HG02943 (cell line): ENCODE results near the gene RGS6.

Experiments
- ATAC-seq: cut with Tn5 transposase; IDR thresholded peaks from one replicate; pipeline ENCODE4 v1.9.1; 2021; ENCODE audit warnings: mild to moderate bottlenecking, low read depth, moderate library complexity; ENCODE audit not compliant: unreplicated experiment

RGS6 gene

DNA sequence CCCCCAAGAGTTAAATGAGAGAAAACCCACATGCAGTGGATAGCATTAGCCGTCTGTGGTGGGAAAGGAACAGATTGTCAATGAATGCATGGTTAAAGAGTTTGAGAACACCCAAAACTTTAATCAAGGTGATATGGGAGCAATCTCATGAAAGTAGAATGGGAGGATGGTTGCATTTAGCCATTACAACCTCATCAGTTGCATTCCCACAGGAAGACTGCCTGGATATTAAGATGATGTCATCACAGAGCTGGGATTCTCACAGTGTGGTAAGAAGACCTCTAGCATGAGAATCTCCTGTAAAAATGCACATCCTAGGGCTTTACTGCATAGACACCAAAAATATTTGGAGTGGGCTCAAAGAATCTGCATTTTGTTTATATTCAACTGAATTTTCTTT is 284.9 kb downstream of the RGS6 start:
- ATAC-seq = no peak

DNA sequence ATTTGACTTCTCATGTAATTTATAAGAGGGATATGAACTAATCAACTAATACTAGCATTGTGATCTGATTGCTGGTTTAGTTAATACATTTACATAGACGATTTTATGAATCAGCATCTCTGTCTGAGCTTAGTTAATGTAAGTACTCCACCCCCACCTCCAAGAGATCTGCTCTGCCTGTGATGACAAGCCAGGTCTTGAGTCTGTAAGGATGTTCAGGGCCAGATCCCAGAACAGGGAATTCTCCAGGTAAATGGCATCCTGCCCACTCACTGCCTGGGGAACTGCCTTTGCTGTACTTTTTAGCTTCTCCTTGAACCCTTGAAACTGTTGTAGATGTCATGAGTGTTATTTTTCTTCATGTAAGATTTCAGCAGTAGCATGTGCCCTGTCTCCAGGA is 289.8 kb downstream of the RGS6 start:
- no peak for ATAC-seq

DNA sequence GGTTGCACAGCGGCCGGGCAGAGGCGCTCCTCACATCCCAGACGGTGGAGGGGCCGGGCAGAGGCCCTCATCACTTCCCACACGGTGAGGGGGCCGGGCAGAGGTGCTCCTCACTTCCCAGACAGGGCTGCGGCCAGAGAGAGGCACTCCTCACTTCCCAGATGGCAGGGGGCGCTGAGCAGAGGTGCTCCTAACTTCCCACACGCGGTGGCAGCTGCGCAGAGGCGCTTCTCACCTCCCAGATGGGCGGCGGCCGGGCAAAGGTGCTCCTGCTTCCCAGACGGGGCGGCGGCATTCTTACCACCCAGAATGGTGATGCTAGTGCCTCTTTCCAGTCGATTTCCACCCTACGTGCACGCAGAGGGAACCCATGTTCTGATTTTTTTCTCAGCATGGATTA is 304.4 kb downstream of the RGS6 start:
- ATAC-seq = no peak

DNA sequence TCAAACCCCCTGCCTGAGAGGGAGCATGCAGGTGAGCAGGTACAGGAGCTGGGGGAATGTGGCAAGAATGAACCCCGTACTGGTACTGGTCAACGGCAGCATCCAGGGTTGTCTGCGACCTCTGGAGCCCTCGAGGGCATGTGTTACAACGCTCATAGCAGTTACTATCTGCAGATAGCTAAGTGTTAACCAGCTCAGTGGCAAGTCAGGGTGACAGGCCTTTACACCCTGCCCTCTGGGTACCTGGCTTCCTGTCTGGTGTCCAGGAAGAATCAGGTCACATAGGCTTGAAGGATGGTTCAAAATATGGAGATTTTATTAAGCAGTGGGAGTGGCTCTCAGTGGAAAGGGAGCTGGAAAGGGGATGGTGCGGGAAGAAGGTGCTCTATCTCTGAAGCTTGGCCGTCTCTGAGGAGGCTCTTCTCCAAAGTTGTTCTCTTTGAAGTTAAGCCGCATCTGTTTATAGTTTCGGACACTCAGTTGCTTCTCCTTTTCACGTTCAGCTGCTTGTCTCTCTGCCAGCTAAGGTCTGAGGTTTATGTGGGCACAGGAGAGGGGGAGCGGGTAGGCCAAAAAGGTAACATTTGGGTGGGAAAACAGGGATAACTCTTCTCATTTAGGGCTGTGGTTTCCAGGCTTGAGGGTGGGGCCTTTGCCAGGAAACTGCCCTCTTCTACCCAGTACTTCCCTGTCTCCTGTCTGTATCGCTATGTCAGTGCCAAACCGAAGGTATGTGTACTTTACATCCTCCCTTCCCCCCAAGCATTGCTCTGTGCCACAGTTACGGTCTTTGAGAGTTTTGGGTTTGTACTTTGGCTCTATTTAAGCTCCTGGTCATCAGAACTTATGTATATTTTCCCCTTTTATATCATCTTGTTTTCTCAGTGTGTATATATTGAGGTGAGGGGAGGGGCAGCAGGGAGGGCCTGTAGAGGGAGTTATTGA is 305.8 kb downstream of the RGS6 start:
- no peak for ATAC-seq

DNA sequence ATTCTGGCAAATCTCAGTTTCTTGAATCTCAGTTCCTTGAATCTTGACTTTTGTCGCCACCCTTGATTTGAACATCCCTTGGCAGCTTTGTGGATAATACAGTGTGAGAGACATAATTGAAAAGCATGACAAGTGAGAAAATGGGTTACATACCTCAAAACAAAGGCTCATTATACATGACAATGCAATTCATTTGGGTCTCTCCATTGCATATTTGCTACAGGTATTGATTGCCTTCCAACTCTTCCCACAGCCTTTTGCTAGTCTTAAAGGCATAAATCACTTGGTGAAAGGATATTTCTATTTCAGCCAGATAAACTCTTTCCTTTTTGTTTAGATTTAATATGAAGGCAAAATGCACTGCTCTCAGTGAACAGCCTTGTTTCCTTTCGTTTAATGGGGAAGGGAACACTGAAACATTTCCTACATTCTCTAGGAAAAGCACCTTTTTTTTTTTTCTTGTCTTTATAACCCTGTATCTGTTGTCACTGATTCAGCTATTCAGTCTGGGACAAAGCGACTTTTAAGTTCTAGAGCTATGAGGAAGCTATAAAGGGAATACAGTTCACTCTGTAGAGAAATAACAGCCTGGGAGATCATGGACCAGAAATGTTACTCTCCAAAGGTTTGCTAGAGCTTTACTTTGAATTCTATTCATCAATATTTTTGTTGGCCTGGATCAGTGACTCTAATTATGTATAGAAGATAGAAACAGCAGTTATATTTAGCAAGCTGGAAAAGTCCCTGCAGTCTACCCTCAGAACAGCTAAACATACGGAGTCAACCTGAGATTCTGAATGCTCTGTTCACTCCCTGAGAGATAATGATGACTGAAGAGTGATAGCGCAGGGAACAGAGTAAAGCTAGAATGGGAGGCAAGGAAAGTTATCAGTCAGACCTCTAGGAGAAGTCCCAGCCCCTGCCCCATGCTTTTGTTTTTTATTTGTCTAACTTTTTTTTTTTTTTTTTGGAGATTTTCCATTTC is 311.4 kb downstream of the RGS6 start:
- no peak for ATAC-seq

DNA sequence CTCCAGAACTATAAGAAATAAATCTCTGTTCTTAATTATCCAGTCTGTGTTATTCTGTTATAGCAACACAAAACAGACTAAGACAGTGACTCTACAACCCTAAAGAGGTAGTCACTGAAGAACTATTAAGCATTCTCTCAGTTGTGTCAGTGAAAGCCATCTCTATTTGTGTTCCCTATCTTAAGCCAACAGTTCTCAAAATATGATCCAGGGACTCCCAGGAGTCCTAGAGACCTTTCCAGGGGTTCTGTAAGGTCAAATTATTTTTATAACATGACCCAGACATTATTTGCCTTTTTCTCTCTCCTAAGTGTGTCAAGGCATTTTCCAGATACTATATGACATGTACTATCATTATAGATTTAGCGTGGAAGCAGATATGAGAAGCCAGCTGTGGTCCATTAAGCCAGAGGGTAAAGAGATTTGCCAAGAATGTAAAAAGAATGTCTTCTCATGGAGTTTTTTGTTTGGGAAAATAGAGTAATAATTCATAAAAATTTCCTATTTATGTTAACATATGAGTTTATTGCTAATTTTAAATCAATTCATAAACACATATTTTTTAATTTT is 315.8 kb downstream of the RGS6 start:
- ATAC-seq = no peak

DNA sequence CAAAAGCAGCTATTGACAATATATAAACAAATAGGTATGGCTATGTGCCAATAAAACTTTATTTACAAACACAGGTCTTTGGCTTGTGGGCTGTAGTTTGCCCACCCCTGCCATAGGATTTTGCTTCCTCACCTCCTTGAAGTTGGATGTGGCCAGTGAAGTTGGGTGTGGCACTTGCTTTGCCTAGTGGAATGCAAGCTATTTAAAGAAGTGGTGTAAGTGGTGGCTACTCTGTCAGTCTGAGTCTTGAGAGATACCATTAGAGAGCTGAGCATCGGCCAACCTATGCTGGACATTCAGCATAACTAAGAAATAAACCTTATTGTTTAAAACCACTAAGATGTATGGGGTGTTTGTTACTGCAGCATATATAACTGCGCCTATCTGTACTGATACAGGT is 321.3 kb downstream of the RGS6 start:
- no peak for ATAC-seq

DNA sequence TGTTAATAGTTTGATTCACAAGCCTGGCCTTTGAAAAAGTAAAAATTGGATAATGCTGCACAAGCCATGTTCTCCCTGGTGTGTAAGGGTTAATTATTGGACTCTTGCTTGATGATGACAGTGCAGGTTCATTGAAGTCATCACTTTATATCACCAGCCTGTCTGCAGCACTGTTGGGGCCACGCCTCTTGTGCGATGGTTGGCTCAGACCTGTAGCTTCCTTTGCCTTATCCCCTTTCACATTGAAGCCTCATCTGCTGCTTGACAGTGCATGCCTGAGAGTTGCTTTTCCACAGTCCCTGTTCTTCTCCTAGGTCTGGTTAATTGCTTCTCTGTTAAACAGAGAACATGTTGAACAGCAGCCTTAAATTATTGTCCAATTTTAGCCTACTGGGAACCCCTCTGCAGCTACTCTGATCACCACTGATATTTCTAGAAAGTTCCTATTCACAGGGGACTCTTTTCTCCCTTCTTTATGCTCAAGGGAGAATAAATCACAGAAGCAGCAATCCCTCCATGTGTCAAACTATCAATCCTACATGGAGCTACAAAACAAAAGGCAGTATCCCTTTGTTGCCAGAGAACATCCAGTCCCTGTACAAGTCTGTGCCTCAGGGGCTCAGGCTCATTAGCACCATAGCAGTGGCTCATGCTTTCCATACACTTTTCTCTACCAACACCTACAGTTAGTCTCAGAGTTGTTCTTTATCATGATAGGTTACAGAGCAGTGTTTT is 322.1 kb downstream of the RGS6 start:
- no peak for ATAC-seq

DNA sequence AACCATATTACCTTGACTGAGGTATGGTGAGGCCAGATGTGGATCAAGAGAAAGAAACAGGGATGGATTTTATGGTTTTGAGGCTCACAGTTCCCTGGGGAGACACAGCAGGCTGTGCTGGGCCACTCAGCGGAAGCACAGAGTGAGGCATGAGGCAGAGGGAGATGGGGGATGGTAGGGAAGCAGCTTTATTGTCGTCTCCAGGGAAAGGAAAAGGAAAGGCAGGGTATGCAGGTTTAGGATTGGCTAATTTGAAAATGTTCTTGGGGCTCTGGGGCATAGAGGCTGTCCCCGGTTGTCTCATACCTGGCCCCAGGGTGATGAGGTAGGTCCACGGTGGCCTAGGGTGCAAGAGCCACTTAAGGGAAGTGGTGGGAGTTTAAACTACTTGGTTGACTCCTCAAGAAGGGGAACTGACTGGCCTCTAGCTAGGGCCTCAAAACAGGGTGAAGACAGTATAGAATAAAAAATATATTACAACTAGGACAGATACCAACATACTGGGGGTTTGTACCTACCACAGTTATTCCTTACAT is 322.8 kb downstream of the RGS6 start:
- no peak for ATAC-seq

DNA sequence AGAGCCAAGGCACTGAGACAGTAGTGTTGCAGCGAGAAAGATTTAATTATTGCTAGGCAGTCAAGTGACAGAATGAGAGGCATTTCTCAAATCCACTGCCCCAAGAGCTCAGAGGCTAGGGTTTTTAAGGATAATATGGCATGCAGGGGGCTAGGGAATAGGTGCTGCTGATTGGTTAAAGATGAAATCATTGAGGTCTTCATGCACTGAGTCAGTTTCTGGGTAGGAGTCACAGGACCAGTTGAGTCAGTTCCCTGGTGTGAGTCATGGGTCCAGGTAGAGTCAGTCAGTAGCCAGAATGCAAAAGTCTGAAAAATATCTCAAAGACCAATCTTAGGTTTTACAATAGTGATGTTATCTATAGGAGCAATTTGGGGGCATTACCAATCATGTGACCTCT is 323.8 kb downstream of the RGS6 start:
- no peak for ATAC-seq

DNA sequence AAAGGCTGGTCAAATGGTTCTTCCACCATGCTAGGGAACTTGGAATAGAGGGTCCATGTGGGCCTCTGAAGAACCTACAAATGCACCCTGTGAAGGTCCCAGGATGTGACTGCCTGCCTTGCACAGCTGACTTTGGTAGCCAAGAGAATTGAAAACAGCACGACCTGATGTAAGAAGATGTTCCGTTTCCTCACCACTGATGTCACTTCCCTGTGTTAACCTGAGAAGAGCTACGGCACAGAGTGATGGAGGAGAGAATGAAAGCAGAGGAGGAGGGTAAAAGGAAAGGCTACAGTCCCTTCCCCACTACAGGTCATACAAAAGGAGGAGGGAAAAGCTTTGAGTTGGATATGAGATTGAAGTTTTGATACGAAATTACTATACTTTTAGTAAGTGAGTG is 328.8 kb downstream of the RGS6 start:
- ATAC-seq = no peak

DNA sequence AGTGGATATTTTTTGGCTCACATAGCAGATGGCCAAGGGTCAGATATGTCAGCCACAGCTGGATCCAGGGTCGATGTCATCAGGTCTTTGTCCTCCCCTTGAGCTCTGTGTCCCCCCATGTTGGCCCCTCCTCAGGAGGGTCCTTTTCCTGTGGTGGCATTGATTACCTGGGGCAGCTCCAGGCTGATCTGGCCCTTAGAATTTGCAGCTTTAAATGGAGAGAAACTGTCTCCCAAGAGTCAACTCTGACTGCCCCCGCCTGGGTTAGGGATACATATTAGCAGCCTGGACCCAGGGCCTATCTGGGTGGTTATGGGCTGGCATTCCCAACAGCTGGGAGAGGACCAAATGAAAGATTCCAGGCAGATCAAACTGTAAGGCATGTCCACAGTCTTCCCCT is 330.5 kb downstream of the RGS6 start:
- ATAC-seq = no peak

DNA sequence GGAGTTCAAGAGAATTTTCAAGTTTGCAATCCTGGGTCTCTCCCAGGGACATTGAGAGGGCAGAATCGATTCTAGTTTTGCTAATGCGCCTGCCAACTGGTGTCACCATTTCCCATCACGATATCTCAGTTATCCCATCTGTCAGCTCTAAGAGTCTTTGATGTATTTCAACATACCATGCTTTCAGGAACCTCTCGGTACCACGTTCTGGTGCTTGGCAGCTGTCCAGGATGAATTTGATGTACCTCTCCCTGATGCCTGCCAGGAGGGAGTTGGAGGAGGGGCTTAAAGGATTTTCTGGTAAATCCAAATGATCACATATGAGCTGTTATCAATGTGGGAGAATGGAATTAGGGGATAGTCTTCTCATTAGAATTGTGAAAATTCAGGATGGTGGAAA is 332.5 kb downstream of the RGS6 start:
- no peak for ATAC-seq

DNA sequence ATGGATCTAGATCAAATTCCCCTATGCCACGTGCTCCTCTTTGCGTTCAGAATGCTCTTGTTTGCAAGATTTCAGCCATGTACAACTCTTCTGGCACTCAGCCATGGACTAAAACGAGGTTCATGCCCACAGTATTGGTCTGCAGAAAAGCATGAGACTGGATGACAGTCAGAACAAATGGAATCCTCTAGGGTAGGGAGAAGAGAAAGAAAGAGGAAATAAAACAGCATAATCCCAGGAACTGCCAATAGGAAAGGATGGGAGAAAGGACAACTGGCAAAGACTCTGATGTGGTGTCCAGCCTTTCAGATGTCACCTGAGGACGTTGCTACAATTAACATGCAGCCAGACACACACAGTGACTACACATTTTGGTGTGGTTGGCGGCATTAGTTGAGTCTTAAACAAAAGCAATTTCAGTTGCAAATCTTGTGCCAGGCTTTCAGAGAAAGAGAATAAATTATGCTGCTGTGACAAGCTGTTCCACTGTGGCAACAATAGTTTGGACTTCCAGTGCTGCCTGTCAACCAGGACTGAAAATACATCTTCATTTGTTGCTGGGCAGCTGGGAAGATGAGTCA is 338.0 kb downstream of the RGS6 start:
- ATAC-seq = no peak

DNA sequence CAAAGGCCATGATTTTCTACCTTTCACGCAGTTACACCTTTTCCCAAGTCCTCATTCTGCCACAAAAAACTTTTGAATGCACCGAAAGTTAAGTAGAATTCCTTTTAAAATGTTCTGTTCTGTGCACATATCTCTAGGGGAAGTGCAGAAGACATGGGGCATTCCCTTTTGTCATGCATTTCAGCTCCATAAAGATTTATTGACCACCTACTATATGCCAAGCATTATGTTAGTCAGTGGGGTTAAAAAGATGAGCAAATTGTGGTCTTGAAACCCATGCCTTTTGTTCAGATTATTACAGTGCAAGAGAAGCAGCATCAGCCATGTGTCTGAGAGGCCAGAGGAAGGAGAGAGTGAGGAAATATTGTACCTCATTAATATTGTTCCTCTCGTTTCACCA is 338.5 kb downstream of the RGS6 start:
- ATAC-seq = no peak

DNA sequence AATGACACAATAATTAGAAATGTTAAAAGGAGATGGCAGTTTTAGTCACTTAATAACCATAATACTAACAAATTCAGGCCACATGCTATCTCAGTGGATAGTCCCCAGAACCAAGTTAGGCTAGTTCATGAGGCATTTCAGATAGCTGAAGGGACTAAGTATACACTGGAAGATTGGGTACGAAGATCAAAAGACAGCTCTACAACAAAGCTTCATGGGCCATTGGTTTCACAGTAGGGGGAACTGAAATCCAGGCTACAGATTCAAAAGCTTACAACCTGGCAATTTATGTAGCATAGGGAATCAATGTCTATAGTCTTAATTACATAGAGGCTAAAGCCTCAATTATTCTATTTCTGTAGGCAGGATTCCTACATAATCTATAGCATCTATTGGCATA is 343.0 kb downstream of the RGS6 start:
- ATAC-seq = no peak

DNA sequence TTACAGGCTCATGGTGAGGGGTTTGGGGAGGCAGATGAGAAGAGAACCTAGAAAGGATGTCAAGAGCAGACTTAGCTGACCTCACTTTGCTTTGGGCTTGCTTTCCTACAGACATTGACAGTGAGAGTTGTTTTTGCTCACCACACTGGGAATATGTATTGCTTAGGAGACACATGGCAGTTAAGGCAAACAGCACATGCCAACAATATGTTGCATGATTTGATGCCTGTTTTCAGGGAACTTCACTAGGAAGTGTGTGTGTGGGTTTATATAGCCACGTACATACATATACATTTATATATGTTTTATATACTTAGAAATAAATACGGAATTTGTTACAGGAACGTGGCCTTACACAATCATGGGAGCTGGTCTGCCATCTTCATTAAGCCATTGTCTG is 346.1 kb downstream of the RGS6 start:
- no peak for ATAC-seq

DNA sequence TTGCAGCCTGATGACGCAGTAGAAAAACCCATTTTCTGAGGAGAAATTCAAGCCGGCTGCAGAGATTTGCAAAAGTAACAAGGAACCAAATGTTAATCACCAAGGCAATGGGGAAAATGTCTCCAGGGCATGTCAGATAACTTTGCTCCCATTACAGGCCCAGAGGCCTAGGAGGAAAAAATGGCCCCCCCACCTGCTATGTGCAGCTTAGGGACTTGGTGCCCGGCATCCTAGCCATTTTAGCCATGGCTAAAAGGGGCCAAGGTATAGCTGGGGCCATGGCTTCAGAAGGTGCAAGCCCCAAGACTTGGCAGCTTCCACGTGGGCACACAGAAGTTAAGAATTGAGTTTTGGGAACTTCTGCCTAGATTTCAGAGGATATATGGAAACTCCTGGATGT is 351.9 kb downstream of the RGS6 start:
- ATAC-seq = no peak

DNA sequence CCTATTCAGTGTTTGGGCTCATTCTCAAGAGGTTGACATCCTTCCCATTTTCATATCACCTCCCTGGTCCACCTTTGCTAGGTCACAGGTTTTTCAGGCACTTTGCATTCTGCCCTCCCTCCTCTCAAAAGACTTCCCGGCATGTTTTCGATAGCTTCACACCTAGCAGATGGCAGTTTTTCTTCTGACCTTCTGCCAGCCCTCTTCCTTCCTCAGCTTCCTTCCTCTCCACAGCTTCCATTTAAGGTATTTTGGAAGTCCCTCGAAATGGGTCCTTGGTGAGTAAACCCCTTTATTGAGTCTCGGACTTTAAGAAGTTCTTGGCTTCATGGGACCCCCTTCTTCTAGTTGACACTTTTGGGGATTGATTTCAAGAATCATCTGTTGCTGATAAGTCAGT is 358.0 kb downstream of the RGS6 start:
- ATAC-seq = no peak
